GM12865 (cell line): ENCODE data around the gene FOXL2NB.

Source experiments
- DNase-seq: peaks from one replicate; pipeline ENCODE4 v3.0.0; 2010; ENCODE audit warnings: low read depth
- H3K4me3 ChIP-seq: 2 replicates; pipeline ENCODE4 v1.5.1; 2011; ENCODE audit warnings: mild to moderate bottlenecking, low read depth, low read length, control low read depth
- TF ChIP-seq, protein P1 (sequence below): IDR thresholded peaks from 2 replicates; pipeline ENCODE4 v1.5.1; 2011; ENCODE audit warnings: low read length, control low read depth, low read depth, inconsistent platforms; ENCODE audit not compliant: insufficient read depth; ENCODE audit errors: missing control alignments

Gene FOXL2NB

DNA sequence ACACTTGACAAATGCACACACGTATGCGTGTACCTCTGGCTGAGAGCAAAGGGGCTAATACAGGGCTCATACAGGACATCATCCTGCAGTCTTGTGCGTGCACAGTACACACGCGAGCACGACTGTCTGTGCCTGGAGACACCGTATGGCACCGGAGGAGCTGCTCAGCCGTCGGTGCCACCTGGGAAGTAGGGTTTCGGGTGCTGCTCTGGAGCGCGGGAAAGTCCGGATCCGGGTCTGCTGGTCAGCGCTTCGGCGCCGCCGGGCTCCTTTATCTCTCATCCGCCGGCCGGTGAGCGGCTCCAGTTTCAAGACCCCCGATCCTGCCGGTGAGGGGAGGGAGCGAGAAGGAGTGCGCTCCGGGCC, 9.3 kb upstream of the FOXL2NB start:
- TF ChIP-seq, protein P1, sequence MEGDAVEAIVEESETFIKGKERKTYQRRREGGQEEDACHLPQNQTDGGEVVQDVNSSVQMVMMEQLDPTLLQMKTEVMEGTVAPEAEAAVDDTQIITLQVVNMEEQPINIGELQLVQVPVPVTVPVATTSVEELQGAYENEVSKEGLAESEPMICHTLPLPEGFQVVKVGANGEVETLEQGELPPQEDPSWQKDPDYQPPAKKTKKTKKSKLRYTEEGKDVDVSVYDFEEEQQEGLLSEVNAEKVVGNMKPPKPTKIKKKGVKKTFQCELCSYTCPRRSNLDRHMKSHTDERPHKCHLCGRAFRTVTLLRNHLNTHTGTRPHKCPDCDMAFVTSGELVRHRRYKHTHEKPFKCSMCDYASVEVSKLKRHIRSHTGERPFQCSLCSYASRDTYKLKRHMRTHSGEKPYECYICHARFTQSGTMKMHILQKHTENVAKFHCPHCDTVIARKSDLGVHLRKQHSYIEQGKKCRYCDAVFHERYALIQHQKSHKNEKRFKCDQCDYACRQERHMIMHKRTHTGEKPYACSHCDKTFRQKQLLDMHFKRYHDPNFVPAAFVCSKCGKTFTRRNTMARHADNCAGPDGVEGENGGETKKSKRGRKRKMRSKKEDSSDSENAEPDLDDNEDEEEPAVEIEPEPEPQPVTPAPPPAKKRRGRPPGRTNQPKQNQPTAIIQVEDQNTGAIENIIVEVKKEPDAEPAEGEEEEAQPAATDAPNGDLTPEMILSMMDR: no peak
- no peak overlapping the region for H3K4me3 ChIP-seq
- no peak for DNase-seq

DNA sequence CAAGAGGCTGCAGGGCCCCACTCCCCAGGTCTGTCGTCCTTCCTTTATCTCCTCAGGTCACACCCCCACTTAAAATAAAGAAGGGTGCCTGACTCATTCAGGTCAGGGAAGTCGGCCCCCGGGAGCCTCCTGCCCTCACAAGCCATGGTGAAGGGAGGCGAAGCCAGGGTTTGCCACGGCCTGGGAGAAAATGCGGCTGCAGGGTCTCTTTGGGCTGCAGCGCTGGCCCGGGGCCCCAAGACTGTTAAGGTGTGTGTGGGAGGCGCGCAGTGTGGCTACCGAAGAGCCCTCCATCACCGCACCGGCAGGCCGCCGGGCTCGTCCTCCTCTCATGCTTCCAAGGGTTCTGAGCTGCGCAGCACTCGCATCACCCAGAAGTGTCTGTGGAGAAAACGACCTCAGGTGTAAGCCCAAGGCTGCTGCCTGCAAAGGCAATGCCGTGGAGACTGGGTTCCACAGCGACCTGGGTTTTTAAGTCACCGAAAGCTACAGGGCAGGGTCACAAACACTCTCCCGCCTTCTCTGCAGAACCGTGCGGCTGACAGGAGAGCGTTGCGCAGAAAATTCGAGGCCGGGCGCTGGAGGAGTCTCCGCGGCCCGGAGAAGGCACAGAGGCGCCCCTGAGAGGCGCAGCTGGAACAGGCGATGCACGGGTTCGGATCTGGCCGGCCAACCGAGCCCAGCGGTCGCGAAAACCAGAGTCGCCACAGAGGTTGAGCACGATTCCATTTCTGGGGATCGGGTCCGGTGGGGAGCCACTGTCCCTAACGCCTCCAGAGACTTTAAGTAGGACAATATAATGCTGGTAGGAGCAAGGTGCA, 8.8 kb upstream of the FOXL2NB start:
- TF ChIP-seq, protein P1: no peak
- DNase-seq: no peak
- H3K4me3 ChIP-seq: no peak overlapping the region

GRCh38 chr3:138938877-138939560, 8.0 kb upstream of the FOXL2NB start:
- TF ChIP-seq, protein P1: no peak
- DNase-seq: no peak
- no peak overlapping the region for H3K4me3 ChIP-seq

GRCh38 chr3:138939561-138940241, 7.3 kb upstream of the FOXL2NB start:
- TF ChIP-seq, protein P1: no peak
- no peak for DNase-seq
- H3K4me3 ChIP-seq: no peak overlapping the region

GRCh38 chr3:138940446-138940845, 6.6 kb upstream of the FOXL2NB start:
- H3K4me3 ChIP-seq: no peak overlapping the region
- TF ChIP-seq, protein P1: no peak
- DNase-seq: no peak

- H3K4me3 ChIP-seq: no peak overlapping the region
- TF ChIP-seq, protein P1: peak; percentile 60
- DNase-seq: peak; percentile 43
Measured at GRCh38 chr3:138941259-138941885, 5.6 kb upstream of the FOXL2NB start.
